Measurements from ENCODE around the gene ERICH6.
"Not testable (repeated sequence)": the region's sequence is repeated elsewhere in the genome, so short reads cannot be mapped to it uniquely, and the experiment has no call there.

The ERICH6 gene

DNA sequence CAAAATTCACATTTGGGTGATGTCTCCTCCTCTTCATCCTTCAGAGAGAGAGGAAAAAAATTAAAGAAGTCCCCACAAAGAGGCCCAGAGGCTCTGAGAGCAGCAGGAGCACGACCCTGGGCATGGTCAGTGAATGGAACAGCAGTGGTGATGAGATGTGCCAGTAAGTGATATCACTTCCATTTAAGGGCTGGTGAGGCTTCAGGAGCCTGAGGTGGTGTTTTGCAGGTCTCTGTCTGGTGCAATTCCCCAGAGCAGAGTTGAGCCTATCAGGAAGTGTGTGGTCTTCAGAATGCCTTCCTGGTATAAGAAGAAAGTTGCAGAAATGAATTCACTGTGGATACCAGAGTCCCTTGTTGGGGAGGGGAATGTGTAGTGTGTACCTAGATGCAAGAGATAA is 21.4 kb downstream of the ERICH6 start:
- DNase-seq (ENCODE audit: low read depth): no peak

DNA sequence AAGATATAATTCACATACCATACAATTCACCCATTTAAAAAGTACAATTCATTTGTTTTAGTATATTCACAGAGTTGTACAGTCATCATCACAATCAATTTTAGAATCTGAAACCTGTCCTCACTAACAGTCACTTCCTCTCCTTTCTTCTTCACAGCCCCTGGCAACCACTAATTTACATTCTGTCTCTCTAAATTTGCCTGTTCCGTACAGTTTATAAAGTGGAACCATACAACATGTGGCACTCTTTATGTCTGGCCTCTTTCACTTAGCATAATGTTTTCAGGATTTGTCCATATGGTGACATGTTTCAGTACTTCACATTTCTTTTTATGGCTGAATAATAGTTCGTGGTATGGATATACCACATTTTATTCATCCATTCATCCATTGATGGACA is 22.7 kb downstream of the ERICH6 start:
- no peak for DNase-seq (ENCODE audit: low read depth)

DNA sequence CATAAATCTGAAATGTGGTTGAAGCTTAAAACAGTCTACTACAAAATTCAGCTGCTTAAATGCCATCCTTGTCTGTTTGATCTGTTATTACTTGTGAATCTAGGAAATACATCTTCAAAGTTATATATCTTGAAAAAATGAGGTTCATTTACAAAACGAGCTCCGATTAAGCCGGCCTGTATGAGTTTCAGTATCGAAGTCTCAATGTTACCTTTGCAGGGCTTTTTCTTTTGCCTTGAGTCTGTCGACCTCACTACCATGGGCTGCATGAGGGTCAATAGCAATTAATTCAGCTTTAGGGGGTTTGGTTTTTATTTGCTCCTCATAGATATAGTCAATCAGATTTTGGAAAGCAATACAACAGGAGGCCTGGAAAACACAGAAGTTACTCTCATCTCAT is 23.2 kb downstream of the ERICH6 start:
- no peak for DNase-seq (ENCODE audit: low read depth)

DNA sequence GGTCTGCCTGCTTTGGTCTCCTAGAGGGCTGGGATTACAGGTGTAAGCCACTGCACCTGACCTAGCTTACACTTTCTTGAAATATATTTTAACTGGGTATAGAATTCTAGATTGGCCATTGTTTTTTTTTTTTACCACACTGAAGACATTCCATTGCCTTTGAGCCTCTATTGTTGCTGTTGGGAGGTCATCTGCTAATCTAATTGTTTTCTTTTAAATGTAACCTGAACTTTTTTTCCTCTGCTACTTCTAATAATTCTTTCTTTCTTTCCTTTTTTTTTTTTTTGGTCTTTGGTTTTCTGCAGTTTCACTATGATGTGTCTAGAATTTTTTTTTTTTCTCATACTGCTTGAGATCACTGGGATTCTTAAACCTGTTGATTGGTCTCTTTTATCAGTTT is 28.1 kb downstream of the ERICH6 start:
- no peak for DNase-seq (ENCODE audit: low read depth)

DNA sequence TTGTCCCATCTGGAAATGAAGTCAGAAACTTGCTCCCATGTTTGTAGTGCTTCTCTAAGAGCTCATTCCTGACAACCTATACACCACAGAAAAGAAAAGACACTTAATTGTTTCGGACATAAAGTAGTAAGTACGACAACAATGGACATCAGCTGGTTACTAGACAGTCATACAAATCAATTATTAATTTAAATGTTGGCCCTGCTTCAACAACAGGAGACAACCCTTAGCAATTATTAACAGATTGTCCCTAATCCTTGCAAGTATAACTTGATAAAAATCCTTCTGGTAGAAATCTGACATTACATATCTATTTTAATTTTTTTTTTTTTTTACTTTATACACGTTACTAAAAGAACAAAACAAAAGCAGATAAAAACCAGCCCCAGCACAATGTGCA is 29.8 kb downstream of the ERICH6 start:
- DNase-seq (ENCODE audit: low read depth): no peak

DNA sequence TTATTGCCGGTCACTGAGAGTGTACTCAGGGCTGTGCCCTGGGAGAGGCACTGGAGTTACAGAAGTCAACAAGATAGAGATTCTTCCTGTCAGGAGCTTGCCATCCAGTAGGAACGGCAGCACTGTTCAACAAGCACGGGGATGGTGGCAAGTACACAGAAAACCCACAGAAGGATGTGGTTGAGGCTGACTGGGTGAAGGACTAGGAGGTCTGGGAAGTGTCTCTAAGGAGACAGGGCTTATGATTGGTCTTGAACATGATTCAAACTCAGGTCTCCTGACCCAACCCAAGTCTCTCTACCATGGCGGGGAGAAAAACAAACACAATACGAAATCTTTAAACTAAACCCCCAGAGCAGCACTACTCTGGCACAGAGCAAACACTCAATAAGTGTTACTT is 37.6 kb downstream of the ERICH6 start:
- no peak for DNase-seq (ENCODE audit: low read depth)

DNA sequence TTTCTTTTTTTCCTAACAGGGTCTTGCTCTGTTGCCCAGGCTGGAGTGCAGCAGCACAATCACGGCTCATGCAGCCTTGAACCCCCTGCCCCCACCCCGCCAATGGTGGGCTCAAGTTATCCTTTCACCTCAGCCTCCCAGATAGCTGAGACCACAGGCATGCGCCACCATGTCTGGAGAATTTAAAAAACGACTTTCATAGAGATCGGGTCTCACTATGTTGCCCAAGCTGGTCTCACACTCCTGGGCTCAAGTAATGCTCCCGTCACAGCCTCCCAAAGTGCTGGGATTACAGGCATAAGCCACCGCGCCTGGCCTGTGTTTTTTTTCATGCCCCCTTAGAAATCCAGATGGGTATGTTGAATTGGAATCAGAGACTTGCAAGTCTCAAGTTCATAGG is 40.3 kb downstream of the ERICH6 start:
- no peak for DNase-seq (ENCODE audit: low read depth)

DNA sequence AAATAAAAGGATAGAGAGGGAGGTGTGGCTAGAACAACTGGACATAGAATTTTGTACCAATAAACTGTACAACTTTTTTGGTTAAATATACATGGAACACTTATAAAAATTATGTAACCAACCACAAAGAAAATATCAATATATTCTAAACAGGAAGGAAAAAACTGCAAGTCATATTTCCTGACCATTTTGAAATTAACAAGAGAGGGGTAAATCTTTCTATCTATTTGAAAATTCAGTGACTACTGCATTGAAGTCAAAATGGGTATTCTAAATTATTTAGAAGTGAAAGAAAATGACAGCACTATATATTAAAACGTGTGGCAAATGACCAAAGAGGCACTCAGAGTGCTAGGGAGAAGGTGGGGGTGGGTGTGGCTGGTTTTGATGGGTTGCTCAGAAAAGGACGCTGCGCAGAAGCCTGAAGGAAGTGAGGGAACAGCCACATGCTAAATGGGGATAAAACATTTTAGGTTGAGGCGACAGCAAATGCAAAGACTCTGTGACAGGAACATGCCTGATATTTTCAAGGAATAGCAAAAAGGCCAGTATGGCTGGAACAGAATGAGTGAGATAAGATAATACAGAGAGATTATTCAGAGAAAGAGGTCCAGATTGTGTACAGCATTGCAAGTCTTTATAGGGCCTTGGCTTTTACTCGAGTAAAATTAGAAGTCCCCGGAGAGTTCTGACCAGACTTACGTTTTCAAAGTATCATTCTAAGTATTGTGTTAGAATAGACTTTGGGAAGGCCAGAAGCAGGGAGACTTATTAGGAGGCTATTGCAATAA is 41.1 kb downstream of the ERICH6 start:
- DNase-seq (ENCODE audit: low read depth): no peak

DNA sequence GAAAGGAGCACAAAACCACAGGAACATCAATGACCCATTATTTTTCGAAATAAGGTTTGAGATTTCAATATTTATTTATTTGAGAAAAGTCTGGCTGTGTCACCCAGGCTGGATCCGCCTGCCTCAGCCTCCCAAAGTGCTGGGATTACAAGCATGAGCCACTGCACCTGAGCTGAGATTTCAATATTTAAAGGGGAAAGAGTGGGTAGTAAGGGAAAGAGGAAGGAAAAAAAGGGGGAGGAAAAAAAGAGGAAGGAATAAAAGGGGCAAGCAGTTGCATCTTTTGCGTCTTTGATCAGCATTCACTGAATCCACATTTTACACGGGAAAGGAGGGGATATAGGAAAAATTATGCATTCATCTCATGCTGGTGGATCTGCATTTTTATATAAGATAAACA is 47.4 kb downstream of the ERICH6 start:
- no peak for DNase-seq (ENCODE audit: low read depth)

DNA sequence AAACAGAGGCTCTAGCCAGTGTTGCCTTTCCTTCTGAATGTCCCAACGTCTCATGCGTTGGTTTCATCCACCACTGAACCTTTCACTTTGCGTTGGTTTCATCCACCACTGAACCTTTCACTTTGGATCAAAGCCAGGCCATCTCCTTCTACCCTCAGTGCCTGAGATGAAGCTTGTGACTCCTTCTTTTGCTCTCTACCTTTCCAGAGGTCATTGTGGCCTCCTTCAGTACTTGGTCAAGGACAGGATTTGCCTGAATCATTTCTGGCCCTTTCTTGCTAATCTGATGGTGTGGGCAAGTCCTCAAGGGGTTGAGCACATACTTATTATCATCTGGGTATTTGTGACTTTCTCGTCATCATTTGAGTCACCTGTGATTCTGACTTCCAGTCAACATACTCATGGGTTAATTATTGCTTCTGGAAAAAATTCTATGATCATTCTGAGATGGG is 50.6 kb downstream of the ERICH6 start:
- no peak for DNase-seq (ENCODE audit: low read depth)

DNA sequence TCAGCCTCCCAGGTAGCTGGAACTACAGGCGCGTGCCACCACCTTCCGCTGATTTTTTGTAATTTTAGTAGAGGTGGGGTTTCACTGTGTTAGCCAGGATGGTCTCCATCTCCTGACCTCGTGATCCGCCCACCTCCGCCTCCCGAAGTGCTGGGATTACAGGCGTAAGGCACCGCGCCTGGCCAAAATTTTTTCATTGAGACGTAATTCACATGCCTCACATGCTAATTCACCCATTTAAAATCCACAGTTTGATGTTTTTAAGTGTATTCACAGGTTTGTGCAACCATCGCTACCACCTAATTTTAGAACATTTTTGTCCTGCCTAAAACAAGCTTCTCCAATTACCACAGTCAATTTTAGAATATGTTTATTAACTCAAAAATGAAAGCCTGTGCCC is 63.5 kb downstream of the ERICH6 start:
- DNase-seq (ENCODE audit: low read depth): no peak

DNA sequence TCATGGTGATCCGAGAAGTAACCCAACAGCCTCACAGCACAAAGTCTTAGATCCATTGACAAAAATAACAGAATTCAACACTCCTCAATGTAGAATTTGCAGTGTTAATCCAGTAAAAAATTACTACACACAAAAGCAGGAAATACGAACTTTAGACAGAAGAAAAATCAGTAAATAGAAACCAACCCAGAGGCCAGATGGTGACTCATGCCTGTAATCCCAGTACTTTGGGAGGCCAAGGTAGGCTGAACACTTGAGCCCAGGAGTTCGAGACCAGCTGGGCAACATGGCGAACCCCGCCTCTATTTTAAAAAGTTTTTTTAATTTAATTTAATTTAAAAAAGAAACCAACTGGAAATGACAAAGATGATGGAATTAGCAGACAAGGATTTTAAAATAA is 64.5 kb downstream of the ERICH6 start:
- no peak for DNase-seq (ENCODE audit: low read depth)

DNA sequence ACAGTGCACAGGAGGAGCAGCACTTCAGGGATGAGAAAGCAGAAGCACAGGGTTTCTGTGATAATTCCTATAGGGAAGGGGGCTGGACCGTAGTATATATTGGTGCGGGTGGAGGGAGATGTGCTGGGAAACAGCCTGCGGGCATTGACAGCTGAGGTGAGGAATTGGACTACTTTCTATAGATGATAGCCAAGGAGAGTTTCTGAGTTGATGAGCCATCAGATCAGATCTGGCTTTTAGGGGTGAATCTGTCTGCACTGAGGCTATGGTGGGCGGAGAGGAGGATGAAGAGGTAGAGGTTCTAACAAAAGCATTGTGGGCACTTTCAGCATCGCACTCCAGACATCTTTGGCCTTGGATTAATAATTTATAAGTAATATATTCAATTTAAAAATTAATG is 67.5 kb downstream of the ERICH6 start:
- no peak for DNase-seq (ENCODE audit: low read depth)

DNA sequence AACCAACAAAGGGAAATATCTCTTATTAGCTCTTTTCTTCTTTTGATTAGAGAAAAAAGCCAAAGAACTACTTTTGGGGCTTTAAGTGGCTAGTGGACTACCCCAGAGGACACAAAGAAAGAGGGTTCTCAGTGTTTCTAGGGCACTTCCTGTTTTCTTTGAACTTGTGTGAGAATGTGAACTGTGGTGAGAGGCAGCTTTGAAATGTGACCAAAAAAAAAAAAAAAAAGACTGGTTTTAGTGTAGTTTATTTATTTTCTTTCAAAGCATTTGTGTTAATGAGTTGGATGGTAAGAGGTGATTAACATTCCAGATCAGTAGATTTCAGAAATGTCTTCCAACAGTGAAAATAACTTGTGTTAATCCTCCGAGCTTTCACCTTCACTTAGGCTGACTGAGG is 68.2 kb downstream of the ERICH6 start:
- DNase-seq (ENCODE audit: low read depth): no peak

DNA sequence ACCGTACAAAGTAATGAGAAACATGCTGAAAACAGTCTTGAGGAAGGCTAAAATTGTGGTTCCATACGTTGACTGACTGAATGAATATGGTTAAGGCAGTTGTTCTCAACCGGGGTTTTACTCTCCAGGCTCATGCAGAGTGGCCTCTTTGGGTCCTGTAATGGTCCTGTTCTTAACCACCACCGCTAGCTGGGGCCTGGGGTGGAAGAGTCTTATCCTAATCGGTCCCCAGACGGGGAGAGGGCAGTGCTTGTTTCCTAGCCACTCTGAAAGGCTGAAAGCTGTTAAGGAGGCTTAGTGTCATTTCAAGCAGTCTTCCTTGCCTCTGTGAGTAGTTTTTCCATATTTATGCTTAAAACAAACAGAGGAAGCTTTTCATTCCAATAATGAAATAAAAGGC is 68.6 kb downstream of the ERICH6 start:
- no peak for DNase-seq (ENCODE audit: low read depth)

DNA sequence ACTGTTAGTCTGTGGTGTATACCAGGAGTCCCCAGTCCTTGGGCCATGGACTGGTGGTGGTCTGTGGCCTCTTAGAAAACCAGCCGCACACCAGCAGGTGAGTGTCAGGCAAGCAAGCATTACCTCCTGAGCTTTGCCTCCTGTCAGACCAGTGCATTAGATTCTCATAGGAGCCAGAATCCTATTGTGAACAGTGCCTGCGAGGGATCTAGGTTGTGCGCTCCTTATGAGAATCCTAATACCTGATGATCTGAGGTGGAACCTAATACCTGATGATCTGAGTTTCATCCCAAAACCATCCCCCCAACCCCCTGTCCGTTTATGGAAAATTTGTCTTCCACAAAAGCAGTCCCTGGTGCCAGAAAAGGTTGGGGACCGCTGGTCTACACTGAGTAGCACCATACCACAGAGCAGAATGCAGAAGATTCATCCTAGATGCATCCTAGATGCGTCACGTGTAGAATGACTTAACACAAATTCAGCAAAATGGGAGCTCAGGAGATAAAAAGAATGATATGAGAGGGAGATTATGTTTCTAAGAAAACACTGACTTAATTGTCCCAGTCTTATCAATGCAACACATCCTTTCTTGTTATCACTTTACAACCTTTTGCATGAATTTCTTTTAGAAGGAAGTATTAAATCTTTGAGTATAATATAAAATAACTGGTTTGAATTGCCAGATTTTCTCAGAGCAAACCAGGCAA is 72.1 kb downstream of the ERICH6 start:
- no peak for DNase-seq (ENCODE audit: low read depth)

DNA sequence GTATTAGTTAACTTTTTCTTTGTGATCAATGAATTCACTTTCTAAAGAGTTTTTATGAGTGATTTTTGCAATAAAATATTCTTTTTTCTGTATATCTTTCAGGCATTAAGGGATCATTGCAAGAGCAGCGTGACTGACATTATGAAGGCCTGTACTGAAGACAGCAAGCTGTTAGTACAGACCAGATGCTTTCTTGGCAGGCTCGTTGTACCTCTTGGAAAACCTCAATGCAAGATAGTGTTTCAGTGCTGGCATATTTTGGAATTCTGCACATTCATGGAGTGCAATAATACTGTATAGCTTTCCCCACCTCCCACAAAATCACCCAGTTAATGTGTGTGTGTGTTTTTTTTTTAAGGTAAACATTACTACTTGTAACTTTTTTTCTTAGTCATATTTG is 76.2 kb downstream of the ERICH6 start:
- peak; percentile 91 for DNase-seq (ENCODE audit: low read depth)

DNA sequence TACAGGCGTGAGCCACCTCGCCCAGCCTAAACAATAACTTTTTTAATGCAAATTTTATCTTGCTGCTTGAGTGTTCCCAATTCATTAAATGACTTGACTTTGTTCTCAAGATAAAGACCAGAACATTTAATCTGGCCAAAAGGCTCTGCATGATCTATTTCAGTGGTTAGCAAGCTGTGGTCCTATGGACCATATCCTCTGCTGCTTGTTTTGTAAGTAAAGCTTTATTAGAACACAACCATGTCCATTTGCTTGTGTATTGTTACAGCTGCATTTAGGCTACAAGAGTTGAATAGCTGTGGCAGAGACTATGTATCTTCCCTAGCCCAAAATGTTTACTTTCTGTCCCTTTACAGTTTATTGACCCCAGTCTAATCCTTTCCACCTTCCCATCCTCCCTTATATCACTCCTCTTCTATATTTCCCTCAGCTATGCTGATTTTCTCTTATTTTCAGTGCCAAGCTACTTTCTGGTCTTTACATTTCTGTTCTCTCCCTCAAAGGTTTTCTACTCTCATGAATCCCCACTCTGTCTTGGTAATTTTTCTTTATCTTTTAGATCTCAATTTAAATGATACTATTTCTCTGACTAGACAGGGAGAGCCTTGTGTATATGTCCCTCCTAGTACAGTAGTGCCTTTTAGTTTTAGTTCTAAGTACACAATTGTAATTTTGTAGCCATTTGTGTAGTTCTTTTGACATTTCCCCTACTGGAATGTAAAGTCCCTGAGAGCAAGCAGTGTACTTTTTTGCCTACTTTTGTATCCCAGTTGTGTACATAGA is 77.4 kb downstream of the ERICH6 start:
- no peak for DNase-seq (ENCODE audit: low read depth)

DNA sequence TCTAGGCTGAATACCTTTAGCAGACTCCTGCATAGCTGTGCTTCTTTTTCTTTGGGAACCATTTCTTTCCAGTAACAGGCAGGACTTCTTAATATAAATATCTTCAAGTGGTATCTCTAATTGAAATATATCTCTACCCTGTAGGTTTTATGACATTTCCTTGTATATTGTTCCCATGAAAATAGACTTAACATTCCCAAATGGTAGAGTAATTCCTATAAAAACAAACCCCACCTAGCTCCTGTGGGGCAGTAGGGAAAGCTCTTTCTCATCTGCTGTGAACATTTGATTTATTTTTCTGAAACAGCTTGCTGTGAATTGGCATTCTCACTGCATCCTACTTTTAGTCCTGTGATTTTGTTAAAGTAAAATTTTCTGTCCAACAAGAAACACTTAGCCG is 79.8 kb downstream of the ERICH6 start:
- DNase-seq (ENCODE audit: low read depth): no peak

DNA sequence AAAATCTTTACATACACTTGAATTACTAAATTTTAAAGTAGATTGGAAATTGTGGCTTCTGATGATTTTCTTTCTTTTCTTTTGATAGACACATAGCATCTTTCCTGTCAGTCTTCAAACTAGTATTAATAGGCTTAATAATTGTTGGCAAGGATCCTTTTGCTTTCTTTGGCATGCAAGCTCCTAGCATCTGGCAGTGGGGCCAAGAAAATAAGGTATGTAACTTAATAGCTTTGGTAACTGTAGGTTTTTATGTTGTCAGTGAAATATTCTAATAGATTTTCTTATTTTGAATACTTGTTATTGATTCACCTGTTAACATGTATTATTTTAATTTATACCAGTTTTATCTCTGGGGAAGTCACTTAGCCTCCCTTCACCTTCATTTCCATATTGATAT is 80.8 kb downstream of the ERICH6 start:
- DNase-seq (ENCODE audit: low read depth): not testable (repeated sequence)

DNA sequence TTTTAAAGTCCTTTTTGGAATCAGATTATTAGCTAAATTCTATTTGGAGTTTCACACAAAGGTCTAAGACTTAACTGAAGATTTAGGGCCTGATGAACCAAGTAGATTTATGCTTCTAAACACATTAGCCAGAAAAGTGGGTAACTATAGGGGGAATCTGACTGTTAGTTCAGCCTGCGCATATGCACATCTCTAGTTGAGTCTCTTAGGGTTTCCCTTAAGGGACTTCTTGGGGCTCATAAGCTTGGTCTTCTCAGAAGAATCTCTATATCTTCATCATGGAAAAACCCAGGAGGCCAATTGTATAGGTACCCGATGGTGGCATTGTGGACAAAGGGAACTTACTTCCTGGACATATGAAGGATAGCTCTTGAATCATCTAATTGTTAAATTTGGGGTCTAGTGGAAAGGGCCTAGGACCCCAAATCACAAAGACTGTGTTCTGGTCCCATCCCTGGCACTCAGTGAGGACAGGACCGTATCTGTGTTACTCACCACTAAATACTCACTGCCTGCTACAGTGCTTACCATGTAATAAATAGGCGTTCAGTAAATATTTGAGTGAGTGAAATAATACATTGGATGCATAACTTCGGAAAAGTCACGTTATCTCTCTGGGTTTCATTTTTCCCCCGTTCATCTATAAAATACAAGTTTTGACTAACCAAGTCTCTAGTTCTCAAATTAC is 83.6 kb downstream of the ERICH6 start:
- no peak for DNase-seq (ENCODE audit: low read depth)

DNA sequence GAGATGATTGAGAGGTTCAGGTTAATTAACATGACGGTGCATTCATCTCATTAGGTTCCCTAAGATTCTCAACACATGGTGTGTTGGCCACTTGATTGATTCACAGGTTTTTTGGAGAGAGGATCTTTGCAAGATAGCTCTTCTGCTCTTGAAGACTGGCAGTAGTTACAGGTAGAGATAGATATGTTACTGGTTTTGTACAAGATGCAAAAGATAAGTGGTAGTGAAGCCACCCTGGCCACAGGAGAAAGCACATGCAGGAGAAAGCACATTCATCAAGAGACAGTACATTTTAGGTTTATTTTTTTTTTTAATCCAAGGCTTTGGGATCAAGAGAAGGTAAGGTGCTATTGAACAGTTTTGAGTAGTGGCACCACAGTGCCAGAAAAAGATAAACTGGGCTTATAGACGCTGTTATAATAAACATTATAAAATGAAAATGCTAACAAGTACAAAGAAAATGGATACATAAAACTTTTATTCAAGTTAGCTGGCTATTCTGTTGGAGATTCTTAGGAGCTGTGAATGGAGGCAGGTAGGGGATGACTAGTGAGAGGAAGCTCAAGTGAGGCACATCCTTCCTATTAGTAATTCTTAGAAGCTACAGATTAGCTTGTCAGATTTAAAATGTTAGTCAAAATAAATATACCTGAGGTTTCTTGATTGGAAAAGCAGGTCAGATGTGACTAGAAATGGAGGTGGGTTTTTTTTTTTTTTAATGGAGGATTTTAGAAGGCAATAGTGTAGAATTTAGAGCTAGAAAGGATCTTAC is 89.8 kb downstream of the ERICH6 start:
- no peak for DNase-seq (ENCODE audit: low read depth)

Data from fibroblast of gingiva (primary cell).